ENCODE data around the gene CDC42EP1.
A peak's percentile ranks its signal among the peaks of the same experiment; 100 is the strongest.
"Not testable (repeated sequence)": the region's sequence is repeated elsewhere in the genome, so short reads cannot be mapped to it uniquely, and the experiment has no call there.

Gene CDC42EP1

GRCh38 chr22:37588546-37589215 lies 28.4 kb downstream of the CDC42EP1 start:
- no peak for DNase-seq

- no peak for DNase-seq
These were observed 29.4 kb downstream of the CDC42EP1 start for GRCh38 chr22:37589636-37590035.

GRCh38 chr22:37591081-37591480 lies 30.8 kb downstream of the CDC42EP1 start:
- not testable (repeated sequence) for DNase-seq

- no peak for DNase-seq
These were observed 31.6 kb downstream of the CDC42EP1 start for GRCh38 chr22:37591823-37592404.

GRCh38 chr22:37594237-37594636 lies 34.0 kb downstream of the CDC42EP1 start:
- DNase-seq: no peak

- DNase-seq: no peak
These were observed 38.9 kb downstream of the CDC42EP1 start for GRCh38 chr22:37599153-37599552.

- no peak for DNase-seq
These were observed 40.9 kb downstream of the CDC42EP1 start for GRCh38 chr22:37601203-37601539.

- no peak for DNase-seq
These were observed 41.5 kb downstream of the CDC42EP1 start for GRCh38 chr22:37601540-37602442.

GRCh38 chr22:37602546-37603277 lies 42.4 kb downstream of the CDC42EP1 start:
- DNase-seq: not testable (repeated sequence)

- no peak for DNase-seq
These were observed 43.8 kb downstream of the CDC42EP1 start for GRCh38 chr22:37604074-37604473.

- peak; percentile 51 to 73 for DNase-seq
These were observed 44.6 kb downstream of the CDC42EP1 start for GRCh38 chr22:37604875-37605274.

- peak; percentile 89 to 90 for DNase-seq
These were observed 47.0 kb downstream of the CDC42EP1 start for GRCh38 chr22:37607010-37607934.

GRCh38 chr22:37607935-37608476 lies 47.7 kb downstream of the CDC42EP1 start:
- no peak for DNase-seq

GRCh38 chr22:37608477-37609239 lies 48.4 kb downstream of the CDC42EP1 start, which contains the start of gene GGA1:
Gene GGA1, plus strand, starts transcription at chr22:37608834. Its CDS starts 27 bp downstream, at chr22:37608861.
- DNase-seq: peak; percentile 98 to 99

GRCh38 chr22:37609240-37610152 lies 49.2 kb downstream of the CDC42EP1 start:
- no peak for DNase-seq

- DNase-seq: not testable (repeated sequence)
These were observed 49.8 kb downstream of the CDC42EP1 start for GRCh38 chr22:37610153-37610475.

- peak in 1 of 2 donors; percentile 71 for DNase-seq
These were observed 50.3 kb downstream of the CDC42EP1 start for GRCh38 chr22:37610480-37611129.

- DNase-seq: no peak
These were observed 50.9 kb downstream of the CDC42EP1 start for GRCh38 chr22:37611207-37611606.
